ENCODE data around the gene NBAS.

NBAS gene

DNA sequence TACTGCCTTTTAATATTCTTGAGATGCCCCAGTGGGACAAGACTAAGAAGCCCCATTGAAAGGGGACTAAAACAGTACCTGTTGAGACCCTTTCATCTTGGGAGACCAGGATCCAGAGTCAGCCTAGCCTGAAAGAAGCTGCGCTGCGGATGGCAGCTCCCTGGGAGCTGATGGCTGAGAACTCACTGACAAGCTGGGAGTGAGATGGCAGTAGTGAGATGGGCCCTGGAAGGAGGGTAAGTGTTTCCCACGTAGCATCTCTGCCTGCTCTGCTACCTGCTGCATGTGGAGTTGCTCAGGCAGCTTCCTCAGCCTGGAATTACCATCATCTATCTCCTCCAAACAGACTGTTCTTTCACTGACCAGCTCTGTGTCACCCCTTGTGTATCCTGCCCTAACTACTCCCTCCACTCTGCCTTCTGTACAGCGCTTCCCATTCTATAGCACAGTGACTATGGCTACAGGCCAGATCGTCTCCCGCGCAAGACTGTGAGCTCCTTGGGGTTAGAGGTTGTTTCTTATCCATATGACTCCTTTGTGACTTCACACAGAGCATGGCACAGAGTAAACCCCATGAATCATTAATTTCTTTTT, 330.4 kb downstream of the NBAS start:
- no peak overlapping the region for H3K4me3 ChIP-seq (ENCODE audit: low read depth, low read length)
- TF ChIP-seq, protein P1, sequence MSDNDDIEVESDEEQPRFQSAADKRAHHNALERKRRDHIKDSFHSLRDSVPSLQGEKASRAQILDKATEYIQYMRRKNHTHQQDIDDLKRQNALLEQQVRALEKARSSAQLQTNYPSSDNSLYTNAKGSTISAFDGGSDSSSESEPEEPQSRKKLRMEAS (IDR thresholded peaks at IDR 0.05; ENCODE audit: low read depth, low read length), result no peak
- TF ChIP-seq POLR2A (IDR thresholded peaks at IDR 0.05; ENCODE audit: extremely low read depth, insufficient read length) (no peak), MYC (IDR thresholded peaks at IDR 0.05; ENCODE audit: low read depth, low read length) (no peak), CTCF (IDR thresholded peaks at IDR 0.05; ENCODE audit: low read depth, low read length) (no peak)

DNA sequence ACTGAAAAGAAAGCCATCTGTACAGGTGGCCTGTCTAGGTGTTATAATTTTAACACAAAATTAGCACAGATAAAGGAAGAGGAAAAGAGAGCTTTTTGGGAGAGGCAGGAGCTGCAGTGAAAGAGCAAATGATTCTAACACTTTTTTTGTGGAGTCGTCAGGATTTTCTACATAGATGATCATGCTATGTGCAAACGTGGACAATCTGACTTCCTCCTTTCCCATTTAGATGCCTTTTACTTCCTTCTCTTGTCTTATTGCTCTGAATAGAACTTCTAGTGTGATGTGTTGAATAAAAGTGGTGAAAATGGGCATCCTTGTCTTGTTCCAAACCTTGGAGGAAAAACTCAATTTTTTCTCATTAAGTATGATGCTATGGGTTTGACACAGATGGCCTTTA, 334.5 kb downstream of the NBAS start:
- TF ChIP-seq, protein P1 (IDR thresholded peaks at IDR 0.05; ENCODE audit: low read depth, low read length), result no peak
- no peak for TF ChIP-seq MYC (IDR thresholded peaks at IDR 0.05; ENCODE audit: low read depth, low read length)
- no peak for TF ChIP-seq CTCF (IDR thresholded peaks at IDR 0.05; ENCODE audit: low read depth, low read length)
- no peak for TF ChIP-seq POLR2A (IDR thresholded peaks at IDR 0.05; ENCODE audit: extremely low read depth, insufficient read length)
- no peak for DNase-seq (ENCODE audit: low read depth)

More for the DNA sequence above, 330.4 kb downstream of the NBAS start:
- DNase-seq (ENCODE audit: low read depth), result no peak

DNA sequence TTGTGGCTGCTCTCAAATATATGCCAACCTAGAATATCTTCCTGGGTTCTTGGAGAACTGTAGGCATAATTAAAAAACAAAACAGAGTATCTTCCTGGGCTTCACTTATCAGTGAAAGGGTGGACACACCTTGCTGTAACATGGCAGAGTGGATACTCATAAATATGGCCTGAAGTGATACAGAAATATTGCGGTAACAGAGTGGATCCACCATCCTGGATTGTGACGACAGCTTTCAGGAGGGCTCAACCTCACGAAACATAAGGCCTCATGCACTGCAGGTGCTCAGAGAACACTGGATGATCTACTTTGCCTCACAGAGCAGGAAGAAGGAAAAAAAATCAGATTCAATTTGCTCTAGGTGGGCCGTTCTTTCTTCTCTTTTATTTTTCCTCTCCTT, 336.0 kb downstream of the NBAS start:
- TF ChIP-seq POLR2A (IDR thresholded peaks at IDR 0.05; ENCODE audit: extremely low read depth, insufficient read length) (no peak), MYC (IDR thresholded peaks at IDR 0.05; ENCODE audit: low read depth, low read length) (no peak), CTCF (IDR thresholded peaks at IDR 0.05; ENCODE audit: low read depth, low read length) (no peak)
- TF ChIP-seq, protein P1 (IDR thresholded peaks at IDR 0.05; ENCODE audit: low read depth, low read length), result no peak
- DNase-seq (ENCODE audit: low read depth), result no peak
- H3K4me3 ChIP-seq (ENCODE audit: low read depth, low read length), result no peak overlapping the region

More for the DNA sequence above, 334.5 kb downstream of the NBAS start:
- no peak overlapping the region for H3K4me3 ChIP-seq (ENCODE audit: low read depth, low read length)

DNA sequence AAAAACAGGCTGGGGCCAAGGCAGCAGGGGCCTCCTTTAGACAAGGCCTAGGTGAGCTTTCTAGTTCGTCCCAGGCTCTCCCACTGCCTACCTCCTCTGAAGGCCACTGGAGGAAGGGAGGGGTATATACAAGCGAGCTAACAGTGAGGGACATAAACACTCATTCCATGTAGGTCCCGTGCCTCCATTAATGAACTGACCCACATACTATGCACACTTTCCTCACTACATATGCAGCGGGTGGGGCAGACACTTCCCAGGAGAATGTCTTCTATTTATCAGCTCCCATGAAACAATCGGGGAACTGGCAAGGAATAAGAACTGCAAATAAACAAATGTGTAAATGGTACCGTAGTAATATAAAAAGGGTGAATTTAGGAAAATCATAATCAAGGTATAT, 336.5 kb downstream of the NBAS start:
- H3K4me3 ChIP-seq (ENCODE audit: low read depth, low read length), result no peak overlapping the region
- no peak for DNase-seq (ENCODE audit: low read depth)
- TF ChIP-seq, protein P1 (IDR thresholded peaks at IDR 0.05; ENCODE audit: low read depth, low read length), result no peak
- no peak for TF ChIP-seq CTCF (IDR thresholded peaks at IDR 0.05; ENCODE audit: low read depth, low read length)
- no peak for TF ChIP-seq POLR2A (IDR thresholded peaks at IDR 0.05; ENCODE audit: extremely low read depth, insufficient read length)
- no peak for TF ChIP-seq MYC (IDR thresholded peaks at IDR 0.05; ENCODE audit: low read depth, low read length)

- no peak overlapping the region for H3K4me3 ChIP-seq (ENCODE audit: low read depth, low read length)
- TF ChIP-seq CTCF (IDR thresholded peaks at IDR 0.05; ENCODE audit: low read depth, low read length) (no peak), MYC (IDR thresholded peaks at IDR 0.05; ENCODE audit: low read depth, low read length) (no peak), POLR2A (IDR thresholded peaks at IDR 0.05; ENCODE audit: extremely low read depth, insufficient read length) (no peak)
- TF ChIP-seq, protein P1 (IDR thresholded peaks at IDR 0.05; ENCODE audit: low read depth, low read length), result no peak
- DNase-seq (ENCODE audit: low read depth), result peak; percentile 9
Measured at GRCh38 chr2:15223887-15224286, 337.2 kb downstream of the NBAS start.
